Osteocyte (in vitro differentiated cells): ENCODE measurements around the gene B3GAT1. TPM values are rescaled to one million over a fixed set of nuclear protein-coding genes. Genes with fewer than 3 reads are reported as not detected.

ENCODE experiments used
- DNase-seq: peaks from one replicate; pipeline ENCODE4 v3.0.0; 2021; ENCODE audit warnings: mixed read lengths; ENCODE audit not compliant: unreplicated experiment; ENCODE audit errors: extremely low spot score
- H3K27ac Mint-ChIP-seq: one replicate; pipeline ENCODE4 v1.8.0; 2021; ENCODE audit warnings: mild to moderate bottlenecking, mixed read lengths; ENCODE audit not compliant: unreplicated experiment
- H3K27me3 Mint-ChIP-seq: one replicate; pipeline ENCODE4 v1.8.0; 2021; ENCODE audit warnings: mixed read lengths; ENCODE audit not compliant: unreplicated experiment
- H3K36me3 Mint-ChIP-seq: one replicate; pipeline ENCODE4 v1.8.0; 2021; ENCODE audit warnings: mixed read lengths; ENCODE audit not compliant: unreplicated experiment
- H3K4me1 Mint-ChIP-seq: one replicate; pipeline ENCODE4 v1.8.0; 2021; ENCODE audit warnings: mixed read lengths; ENCODE audit not compliant: unreplicated experiment
- H3K4me3 Mint-ChIP-seq: one replicate; pipeline ENCODE4 v1.8.0; 2021; ENCODE audit warnings: mild to moderate bottlenecking, moderate library complexity, mixed read lengths; ENCODE audit not compliant: unreplicated experiment
- H3K9me3 Mint-ChIP-seq: one replicate; pipeline ENCODE4 v1.8.0; 2021; ENCODE audit warnings: mixed read lengths; ENCODE audit not compliant: unreplicated experiment
- CTCF ChIP-seq: fragments of 200-600 bp; sonication (generic); IDR thresholded peaks from 2 replicates; pipeline ENCODE4 v1.5.0; 2021; ENCODE audit warnings: antibody characterized with exemption, mild to moderate bottlenecking, moderate library complexity
- total RNA-seq: library from RNA; stranded (reverse); gene quantifications from 2 replicates; pipeline ENCODE4 v1.2.1, GENCODE V29; 2021

The B3GAT1 gene
- total RNA-seq, 1 donor from 2014 or later, result 2.4 TPM

- no peak overlapping the region for H3K27ac Mint-ChIP-seq
- H3K27me3 Mint-ChIP-seq, result peaks cover 49% of the 10 kb centered on the region
- H3K4me3 Mint-ChIP-seq, result peak overlapping the region; percentile 16
These were observed 3.0 kb upstream of the B3GAT1 start for GRCh38 chr11:134414766-134415765.

GRCh38 chr11:134413826-134414731, 2.0 kb upstream of the B3GAT1 start:
- TF ChIP-seq CTCF, result no peak
- H3K27me3 Mint-ChIP-seq, result peaks cover 54% of the 10 kb centered on the region
- no peaks in the 10 kb centered on the region for H3K36me3 Mint-ChIP-seq
- H3K4me1 Mint-ChIP-seq, result peaks cover 6% of the 10 kb centered on the region
- no peak overlapping the region for H3K27ac Mint-ChIP-seq
- peak overlapping the region; percentile 38 for H3K4me3 Mint-ChIP-seq
- no peak for DNase-seq
- H3K9me3 Mint-ChIP-seq, result no peaks in the 10 kb centered on the region

More at GRCh38 chr11:134414766-134415765, 3.0 kb upstream of the B3GAT1 start:
- DNase-seq, result no peak
- Mint-ChIP-seq H3K36me3 (no peaks in the 10 kb centered on the region), H3K4me1 (peaks cover 6% of the 10 kb centered on the region), H3K9me3 (no peaks in the 10 kb centered on the region)
- TF ChIP-seq CTCF, result no peak

GRCh38 chr11:134413043-134413825, 1.2 kb upstream of the B3GAT1 start:
- TF ChIP-seq CTCF, result no peak
- Mint-ChIP-seq H3K9me3 (no peaks in the 10 kb centered on the region), H3K27ac (no peak overlapping the region), H3K36me3 (no peaks in the 10 kb centered on the region), H3K4me1 (peaks cover 6% of the 10 kb centered on the region), H3K27me3 (peaks cover 54% of the 10 kb centered on the region), H3K4me3 (peak overlapping the region; percentile 55)
- DNase-seq, result no peak

- Mint-ChIP-seq H3K4me3 (peak overlapping the region; percentile 60), H3K4me1 (peaks cover 6% of the 10 kb centered on the region), H3K27ac (no peak overlapping the region), H3K27me3 (peaks cover 47% of the 10 kb centered on the region), H3K9me3 (no peaks in the 10 kb centered on the region), H3K36me3 (no peaks in the 10 kb centered on the region)
- DNase-seq, result no peak
- no peak for TF ChIP-seq CTCF
These were observed 1.3 kb downstream of the B3GAT1 start for GRCh38 chr11:134410766-134411165.
